DMS114 treated with DMSO at 0.1 percent for 48 hours (cell line): ENCODE data around the gene JPT2.
"Not testable (repeated sequence)": the region's sequence is repeated elsewhere in the genome, so short reads cannot be mapped to it uniquely, and the experiment has no call there.

Experiments used
- DNase-seq: peaks from one replicate; lab custom pipeline; 2025; ENCODE audit not compliant: unreplicated experiment; lab: John Stamatoyannopoulos, UW

JPT2 gene

GRCh38 chr16:1705688-1706385, 27.8 kb downstream of the JPT2 start, which contains the start of gene MAPK8IP3:
Gene MAPK8IP3 (plus strand): TSS chr16:1706195. CDS start chr16:1706340, 145 bp downstream.
- peak; percentile 54 for DNase-seq

GRCh38 chr16:1706386-1707192, 28.5 kb downstream of the JPT2 start:
- DNase-seq = no peak

GRCh38 chr16:1707193-1707790, 29.2 kb downstream of the JPT2 start:
- no peak for DNase-seq

GRCh38 chr16:1708083-1708767, 30.1 kb downstream of the JPT2 start:
- DNase-seq = no peak

- DNase-seq = no peak
These were observed 30.7 kb downstream of the JPT2 start for GRCh38 chr16:1708768-1709180.

GRCh38 chr16:1709356-1709755, 31.3 kb downstream of the JPT2 start:
- no peak for DNase-seq

- no peak for DNase-seq
These were observed 32.9 kb downstream of the JPT2 start for GRCh38 chr16:1710811-1711507.

- DNase-seq = no peak
These were observed 34.7 kb downstream of the JPT2 start for GRCh38 chr16:1712791-1713261.

- no peak for DNase-seq
These were observed 35.3 kb downstream of the JPT2 start for GRCh38 chr16:1713331-1713730.

- DNase-seq = no peak
These were observed 35.9 kb downstream of the JPT2 start for GRCh38 chr16:1713933-1714332.

GRCh38 chr16:1715220-1715619, 37.1 kb downstream of the JPT2 start:
- DNase-seq = no peak

GRCh38 chr16:1718236-1718635, 40.2 kb downstream of the JPT2 start:
- DNase-seq = not testable (repeated sequence)

- DNase-seq = not testable (repeated sequence)
These were observed 41.6 kb downstream of the JPT2 start for GRCh38 chr16:1719559-1720229.

GRCh38 chr16:1721372-1721771, 43.3 kb downstream of the JPT2 start:
- DNase-seq = no peak

GRCh38 chr16:1723450-1724147, 45.5 kb downstream of the JPT2 start:
- DNase-seq = no peak

GRCh38 chr16:1724491-1724890, 46.4 kb downstream of the JPT2 start:
- DNase-seq = no peak

- DNase-seq = no peak
These were observed 48.8 kb downstream of the JPT2 start for GRCh38 chr16:1726661-1727502.
